ENCODE results near the gene SETD5.

- TF ChIP-seq ARNTL (CRISPR knock-in tag; IDR thresholded peaks at IDR 0.05; ENCODE audit: borderline replicate concordance, low read depth), result no peak
- TF ChIP-seq ESRRG (CRISPR knock-in tag; IDR thresholded peaks at IDR 0.05), result no peak
- no peak for TF ChIP-seq CSRNP3 (CRISPR knock-in tag; IDR thresholded peaks at IDR 0.05)
- no peak for TF ChIP-seq ISL1 (CRISPR knock-in tag; IDR thresholded peaks at IDR 0.05)
- no peak for TF ChIP-seq ZNF8 (CRISPR knock-in tag; IDR thresholded peaks at IDR 0.05)
- TF ChIP-seq GLIS3 (CRISPR knock-in tag; IDR thresholded peaks at IDR 0.05), result no peak
- TF ChIP-seq POU6F1 (CRISPR knock-in tag; IDR thresholded peaks at IDR 0.05; ENCODE audit: borderline replicate concordance, low read depth), result no peak
- no peak for TF ChIP-seq CREB5 (CRISPR knock-in tag; IDR thresholded peaks at IDR 0.05; ENCODE audit: low read depth)
These were observed 31.0 kb downstream of the SETD5 start for GRCh38 chr3:9428411-9428810.
